Activated CD4-positive, alpha-beta T cell treated with anti-CD3 and anti-CD28 coated beads for 24 hours (primary cell): Measurements from ENCODE around the gene TP73.

Experiments
- DNase-seq, 2 donors: peaks; one replicate each; pipeline ENCODE4 v3.0.0-alpha.2; 2020; ENCODE audit warnings: low read depth in 2 of 2

TP73 gene

DNA sequence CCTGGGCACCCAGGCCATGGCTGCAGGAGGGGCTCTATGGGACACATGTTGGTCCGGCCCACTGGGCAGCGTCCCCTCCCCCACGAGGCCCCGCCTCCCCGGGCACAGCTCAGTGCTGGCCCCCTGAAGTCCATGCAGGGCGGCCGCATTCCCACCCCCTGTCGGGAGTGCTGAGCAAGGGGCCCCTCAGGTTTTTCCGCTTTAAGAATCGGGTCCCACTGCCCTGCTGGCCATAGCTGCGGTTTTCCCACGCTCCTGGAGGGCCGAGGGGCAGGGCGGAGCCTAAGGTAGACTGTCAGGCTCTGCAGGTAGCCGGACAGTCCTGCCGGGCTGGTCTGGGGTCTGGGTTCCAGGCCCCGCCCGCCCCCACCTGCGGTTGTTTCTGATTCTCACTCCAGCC, 56.5 kb downstream of the TP73 start:
- DNase-seq: no peak

DNA sequence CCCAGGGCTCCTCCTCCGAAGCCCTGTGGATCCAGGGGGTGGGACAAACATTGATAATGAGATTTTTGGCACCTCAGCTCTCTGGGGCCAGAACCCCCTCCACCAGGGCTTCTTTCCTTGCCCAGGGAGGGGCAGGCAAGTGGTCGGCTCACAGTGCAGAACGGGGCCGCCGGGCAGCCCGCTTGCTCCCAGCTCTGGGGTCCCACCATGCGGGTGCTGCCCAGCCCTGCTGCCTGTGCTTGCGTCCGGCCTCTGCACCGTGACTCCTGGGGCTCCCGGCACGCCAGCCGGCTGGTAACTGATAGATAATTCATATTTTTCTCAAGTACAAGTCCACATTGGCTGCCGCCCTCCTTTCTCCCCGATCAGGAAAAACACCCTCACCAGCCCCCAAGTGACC, 57.9 kb downstream of the TP73 start:
- DNase-seq: no peak

DNA sequence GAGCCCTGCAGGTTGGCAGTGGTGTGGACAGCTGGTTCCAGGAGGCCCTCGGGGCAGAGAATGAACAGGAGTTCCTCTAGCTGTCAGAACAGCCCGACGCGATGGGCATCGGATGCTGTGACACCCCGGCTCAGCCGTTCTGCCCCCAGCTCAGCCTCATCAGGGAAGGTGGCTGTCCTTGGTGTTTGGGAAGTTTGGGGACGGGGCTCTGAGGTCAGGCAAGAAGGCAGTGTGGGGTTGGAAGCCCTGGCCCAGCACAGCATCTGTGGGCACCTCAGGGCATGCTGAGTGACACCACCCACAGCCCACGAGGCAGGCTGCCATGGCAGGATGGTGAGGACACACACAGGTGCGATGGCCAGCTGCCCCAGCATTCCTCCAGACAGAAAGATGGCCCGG, 59.1 kb downstream of the TP73 start:
- DNase-seq: no peak

DNA sequence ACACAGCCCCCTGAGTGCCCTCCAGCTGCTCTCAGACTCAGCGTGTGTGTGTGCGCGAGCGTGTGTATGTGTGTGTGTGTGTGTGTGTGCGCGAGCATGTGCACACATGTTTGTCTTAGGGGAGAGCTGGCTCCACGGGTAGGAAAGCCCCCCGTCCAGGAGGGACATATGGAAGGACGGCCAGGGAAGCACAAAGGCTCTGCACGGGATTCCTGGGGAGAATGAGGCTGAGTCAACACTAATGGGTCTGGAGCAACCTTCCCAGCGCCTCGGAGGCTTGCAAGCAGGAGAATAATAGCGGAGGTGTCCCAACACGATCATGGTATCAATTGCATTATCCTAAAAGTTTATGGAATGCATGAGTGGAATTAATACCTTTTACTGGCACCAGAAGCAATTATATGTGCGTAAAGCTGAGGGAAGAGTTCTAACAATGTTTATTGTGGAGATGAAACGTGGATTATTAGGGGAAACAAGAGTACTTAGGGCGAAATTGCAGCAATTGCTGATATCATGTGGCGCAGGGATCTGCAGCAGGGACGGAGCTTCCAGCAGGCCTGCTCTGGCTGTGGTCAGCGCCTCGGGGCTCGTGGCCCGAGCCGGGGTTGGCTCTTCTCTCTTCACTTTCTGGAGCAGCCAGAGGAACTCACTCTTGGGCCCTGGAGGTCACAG, 59.6 kb downstream of the TP73 start:
- DNase-seq: no peak

DNA sequence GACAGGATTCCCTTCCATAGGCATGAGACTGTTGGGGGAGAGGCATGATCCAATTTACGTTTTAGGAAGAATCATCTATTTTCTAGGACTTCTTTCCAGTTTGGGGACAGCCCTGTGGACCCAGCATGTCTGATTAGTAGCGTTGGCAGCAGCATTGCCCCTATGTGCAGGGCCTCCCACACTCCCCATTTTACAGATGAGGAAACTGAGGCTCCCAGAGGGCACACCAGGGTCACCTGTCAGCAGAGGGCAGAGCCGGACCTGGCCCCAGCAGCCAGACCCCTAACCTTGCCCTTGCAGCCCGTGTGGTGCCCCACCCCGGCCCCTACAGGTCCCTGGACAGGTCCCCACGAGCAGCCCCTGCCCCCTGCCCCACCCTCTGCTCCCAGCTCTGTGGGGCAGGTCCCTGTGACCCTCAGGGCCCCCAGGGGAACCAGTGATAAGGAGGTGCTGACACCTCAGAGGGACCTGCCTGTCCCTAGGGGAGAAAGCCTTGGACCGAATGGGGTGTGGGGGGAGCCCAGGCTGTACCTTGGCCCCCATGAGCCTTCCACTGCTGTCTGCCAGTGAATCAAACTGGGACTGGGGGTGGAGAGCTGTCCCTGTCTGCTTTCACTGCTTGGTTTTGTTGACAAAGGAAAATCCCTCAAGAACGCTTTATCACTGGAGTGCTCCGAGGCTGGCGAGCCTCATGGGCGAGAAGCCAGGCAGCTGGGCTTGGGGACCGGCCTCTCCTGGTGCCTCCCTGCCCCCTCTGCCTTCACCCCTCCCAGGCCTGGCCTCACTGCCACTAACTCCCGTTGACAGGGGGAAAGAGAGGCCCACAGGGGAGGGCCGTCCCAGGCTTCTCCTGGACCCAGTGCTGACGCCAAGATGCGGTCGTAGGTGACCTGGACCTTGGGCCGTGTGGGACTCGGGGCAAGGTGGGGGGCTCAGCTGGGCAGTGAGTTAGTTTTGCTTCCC, 60.5 kb downstream of the TP73 start:
- DNase-seq: no peak

DNA sequence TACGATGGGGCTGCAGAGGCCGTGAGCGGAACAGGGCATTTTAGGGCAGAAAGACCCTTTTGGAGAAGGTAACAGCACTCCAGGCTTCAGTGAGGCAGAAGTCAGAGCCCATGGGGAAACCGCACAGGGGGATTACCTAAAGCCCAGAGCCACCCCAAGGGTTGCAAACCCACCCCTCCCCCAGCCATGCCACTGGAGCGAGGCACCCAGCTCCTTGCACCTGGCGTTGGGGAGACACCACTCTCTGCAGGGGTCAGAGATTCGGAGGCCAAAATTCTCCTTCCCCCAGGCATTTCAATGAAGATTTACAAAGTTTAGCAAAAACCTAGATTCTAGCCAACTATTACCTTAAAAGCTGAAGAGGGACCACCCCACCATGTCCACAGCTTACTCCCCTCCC, 61.5 kb downstream of the TP73 start:
- DNase-seq: no peak

DNA sequence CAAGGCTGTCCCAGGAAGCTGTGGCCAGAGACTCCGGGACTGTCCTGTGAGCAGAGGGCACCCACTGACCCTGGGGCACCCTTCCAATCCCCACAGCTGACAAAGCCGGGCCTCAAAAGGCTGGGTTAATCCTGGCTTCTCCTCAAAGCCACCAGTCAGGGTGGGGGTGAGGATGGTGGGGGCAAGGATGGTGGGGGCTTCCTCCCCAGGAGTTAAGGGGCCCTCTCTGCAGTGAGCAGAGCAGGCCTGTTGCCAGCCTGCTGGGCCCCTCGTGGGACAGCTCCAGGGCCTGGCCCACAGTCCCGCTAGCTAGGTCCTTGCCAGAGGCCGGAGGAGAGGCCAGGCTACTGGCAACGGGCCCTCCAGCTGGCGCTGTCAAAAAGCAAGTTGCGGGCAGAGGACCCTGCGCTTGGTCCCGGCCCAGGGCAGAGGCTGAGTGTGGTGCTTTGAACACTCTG, 62.0 kb downstream of the TP73 start:
- DNase-seq: no peak

DNA sequence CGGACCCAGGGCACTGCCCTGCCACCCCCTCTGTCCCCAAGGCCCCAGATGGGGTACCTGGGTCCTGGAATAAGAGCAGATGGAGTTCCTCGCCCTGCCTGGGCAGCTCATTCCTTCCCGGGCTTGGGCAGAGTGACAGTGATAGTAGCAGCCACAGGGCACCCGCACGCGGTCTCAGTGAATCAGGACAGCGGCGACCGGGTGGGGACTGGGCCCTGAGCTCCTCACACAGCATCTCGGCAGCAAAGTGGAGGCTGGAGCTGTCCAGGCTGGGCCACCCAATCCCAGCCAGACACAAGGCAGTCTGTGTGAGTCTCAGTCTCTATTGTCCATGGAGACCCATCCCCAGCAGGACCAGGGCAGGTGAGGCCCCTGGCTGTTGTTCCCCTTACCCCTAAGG, 62.5 kb downstream of the TP73 start:
- no peak for DNase-seq

DNA sequence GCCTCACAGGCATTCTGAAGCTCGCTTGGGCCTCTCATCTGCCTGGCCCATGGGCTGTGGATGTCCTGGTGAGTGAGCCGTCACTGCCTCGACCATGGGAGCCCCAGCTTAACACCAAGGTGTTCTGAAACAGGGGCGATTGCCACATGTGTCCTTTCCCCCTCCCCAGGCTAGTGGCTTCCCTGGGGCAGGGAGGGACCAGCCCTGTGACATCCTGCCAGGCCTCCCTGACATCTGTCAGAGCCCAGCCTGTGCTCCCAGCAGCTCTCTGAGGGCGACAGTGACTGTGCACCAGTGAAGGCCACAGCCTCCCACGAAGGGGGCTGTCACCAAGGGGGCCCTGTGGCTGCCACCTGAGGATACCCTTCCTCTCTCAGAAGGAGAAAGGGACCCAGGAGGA, 64.0 kb downstream of the TP73 start:
- no peak for DNase-seq

DNA sequence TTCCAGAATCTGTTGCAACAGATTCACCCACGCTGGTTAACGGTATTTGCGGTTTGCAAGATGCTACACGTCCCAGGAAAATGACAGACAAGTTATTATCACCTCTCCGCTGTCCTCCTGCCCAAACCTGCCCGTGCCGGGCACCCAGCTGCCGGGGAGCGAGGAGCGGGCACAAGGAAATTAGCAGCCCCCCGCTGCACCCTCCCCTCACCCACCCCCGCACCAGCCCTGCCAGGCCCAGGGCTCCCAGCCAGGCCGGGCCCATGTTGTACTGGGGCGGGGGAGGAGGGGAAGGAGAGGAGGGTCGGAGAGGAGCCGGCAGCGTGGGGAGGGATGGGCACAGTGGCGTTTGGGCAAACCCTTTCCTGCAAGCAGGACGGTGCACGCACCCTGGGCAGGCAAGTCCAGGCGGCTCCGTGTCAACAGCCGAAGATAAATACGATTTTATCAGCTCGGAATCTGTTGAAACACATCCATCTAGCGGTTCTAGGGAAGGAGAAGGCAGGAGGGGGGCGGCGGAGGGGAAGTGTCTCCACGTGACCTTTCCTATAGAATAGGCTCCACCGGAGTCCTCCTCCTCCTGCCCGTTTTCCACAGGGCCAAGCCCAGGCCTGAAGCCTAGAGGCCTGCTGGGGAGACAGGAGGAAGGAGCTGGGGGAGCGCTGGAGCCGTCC, 64.9 kb downstream of the TP73 start:
- DNase-seq: no peak

DNA sequence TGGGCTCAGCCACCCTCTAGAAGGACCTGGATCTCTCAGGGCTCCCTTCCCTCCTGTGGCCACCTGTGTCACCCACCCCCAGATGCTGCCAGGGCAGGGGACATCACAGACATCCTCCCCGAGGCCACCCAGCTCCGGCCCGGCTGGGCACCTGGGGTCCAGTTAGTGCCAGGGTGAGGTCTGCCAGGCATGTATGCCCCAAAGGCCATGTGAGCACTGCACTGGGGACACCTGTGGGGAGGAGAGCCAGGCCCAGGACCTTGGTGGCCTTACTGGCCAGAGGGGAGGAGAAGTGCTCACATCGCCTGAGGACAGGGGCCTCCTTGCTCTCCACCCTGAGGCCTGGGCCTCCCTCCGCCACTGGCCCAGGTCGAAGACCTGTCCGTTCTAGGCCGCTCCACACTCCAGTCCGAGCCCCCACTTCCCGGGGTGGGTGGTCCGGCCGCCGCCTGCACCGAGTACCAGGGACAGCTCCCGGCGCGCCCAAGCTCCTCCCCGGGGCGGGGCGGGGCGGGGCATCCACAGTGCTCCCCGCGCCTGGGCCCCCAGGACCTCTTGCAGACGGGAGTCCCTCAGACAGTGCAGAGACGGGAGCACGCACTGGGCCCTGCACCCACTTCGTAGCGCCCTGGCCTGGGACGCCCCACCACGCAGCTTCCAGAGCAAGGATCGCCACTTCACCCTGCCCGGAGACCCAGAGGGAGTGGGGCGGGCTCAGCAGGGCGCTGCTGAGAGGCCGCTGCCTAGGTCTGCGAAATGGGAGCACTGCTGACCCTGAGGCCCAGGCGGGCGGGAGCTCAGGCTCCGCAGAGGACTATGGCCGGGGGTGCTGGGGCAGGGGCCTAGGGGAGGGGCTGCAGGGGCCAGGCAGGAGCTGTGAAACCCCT, 65.6 kb downstream of the TP73 start:
- DNase-seq: no peak

DNA sequence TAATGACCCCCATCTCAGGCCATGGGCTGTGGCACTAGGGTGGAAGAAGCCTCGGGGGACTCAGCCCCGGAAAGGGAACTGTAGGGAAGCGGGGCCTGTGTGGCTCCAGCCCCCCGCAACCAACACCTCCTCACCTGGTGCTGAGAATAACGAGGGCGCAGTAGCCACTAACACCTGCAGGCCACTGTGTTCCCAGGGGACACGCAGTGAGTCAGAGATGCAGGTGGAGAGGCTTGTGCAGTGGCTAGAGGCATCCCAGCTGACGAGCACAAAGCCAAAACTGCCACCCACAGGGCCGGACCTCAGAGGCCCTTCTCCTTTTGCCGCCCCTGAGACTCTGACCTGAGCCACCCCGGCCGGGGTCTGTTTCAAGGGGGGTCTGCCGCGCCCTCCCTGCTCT, 66.4 kb downstream of the TP73 start:
- DNase-seq: no peak

DNA sequence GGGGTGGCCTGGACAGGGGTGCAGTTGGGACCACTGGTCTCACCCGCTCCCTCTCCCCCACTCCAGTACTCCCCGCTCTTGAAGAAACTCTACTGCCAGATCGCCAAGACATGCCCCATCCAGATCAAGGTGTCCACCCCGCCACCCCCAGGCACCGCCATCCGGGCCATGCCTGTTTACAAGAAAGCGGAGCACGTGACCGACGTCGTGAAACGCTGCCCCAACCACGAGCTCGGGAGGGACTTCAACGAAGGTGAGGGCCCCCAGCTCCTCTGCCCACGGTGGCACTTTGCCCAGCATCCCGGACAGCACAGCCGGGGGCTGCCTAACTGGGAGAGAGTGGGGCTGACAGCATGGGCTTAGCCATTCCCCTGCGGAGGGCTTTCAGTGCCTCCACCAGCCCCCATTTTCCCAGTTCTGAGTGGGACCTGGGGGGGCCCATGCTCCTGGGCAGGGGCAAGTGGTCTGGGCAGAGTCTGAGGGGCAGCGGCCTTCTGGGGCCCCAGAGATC, 69.7 kb downstream of the TP73 start:
- DNase-seq: no peak

DNA sequence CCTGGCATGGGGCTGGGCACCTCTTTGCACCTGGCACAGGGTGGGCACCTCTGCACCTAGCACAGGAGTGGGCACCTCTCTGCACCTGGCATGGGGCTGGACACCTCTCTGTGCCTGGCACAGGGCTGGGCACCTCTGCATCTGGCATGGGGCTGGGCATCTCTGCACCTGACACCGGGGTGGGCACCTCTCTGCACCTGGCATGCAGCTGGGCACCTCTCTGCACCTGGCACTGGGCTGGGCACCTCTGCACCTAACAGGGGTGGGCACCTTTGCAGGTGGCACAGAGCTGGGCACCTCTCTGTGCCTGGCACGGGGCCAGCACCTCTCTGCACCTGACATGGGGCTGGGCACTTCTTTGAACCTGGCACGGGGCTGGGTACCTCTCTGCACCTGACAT, 70.5 kb downstream of the TP73 start:
- no peak for DNase-seq

DNA sequence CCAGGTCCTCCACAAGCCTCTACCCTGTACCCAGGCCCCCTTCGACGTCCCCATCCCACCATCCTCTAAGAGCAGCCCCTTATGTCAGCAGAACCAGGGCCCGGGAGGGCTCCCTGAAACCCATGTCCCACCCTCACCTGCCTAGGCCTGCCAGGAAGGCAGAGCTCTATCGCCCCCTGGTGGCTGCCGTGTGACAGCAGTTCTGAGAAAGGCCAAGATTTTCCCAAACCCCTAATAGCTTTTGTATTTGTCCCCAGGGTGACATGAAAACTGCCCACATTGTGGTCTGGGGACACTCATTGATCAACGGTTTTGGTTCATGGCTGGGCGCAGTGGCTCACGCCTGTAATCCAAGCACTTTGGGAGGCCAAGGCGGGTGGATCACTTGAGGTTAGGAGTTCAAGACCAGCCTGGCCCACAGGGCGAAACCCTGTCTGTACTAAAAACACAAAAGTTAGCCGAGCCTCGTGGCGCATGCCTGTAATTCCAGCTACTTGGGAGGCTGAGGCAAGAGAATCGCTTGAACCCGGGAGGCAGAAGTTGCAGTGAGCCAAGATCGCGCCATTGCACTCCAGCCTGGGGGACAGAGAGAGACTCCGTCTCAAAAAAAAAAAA, 72.2 kb downstream of the TP73 start:
- DNase-seq: peak; percentile 75 to 76

DNA sequence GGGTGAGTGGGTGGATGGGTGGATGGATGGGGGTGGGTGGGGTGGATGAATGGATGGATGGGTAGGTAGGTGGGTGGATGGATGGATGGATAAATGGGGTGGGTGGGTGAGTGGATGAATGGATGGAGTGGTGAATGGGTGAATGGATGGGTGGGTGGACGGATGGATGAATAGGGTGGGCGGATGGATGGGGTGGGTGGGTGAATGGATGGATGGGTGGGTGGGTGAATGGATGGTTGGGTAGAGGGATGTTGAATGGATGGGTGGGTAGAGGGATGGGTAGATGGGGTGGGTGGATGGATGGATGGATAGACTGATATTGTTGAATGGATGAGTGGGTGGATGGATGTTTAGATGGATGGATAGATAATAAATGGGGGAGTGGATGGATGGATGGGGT, 73.0 kb downstream of the TP73 start:
- no peak for DNase-seq

DNA sequence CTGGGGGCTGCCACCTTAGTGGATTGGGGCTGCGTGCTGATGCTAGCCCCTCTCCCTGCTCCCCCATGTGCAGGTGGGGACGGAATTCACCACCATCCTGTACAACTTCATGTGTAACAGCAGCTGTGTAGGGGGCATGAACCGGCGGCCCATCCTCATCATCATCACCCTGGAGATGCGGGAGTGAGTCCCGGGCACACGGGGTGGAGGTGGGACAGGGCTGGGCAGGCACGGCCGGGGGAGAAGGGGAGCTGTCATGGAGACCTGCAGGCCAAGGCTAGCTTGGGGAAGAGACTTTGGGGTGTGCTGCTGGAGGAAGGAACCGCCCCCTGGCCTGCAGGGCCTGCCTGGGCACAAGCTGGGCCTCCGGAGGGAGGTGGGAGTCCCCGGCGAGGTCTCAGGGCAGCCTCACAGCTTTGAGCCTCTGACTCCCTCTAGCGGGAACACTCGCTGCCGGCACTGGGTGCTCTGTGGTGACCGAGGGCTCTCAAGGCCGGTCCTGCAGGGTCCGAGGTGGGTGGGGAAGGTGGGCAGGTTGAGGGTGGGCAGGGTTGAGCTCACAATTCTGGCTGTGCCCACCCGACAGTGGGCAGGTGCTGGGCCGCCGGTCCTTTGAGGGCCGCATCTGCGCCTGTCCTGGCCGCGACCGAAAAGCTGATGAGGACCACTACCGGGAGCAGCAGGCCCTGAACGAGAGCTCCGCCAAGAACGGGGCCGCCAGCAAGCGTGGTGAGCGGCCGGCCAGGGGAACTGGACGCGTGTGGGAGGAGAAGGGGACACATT, 74.9 kb downstream of the TP73 start:
- DNase-seq: no peak

DNA sequence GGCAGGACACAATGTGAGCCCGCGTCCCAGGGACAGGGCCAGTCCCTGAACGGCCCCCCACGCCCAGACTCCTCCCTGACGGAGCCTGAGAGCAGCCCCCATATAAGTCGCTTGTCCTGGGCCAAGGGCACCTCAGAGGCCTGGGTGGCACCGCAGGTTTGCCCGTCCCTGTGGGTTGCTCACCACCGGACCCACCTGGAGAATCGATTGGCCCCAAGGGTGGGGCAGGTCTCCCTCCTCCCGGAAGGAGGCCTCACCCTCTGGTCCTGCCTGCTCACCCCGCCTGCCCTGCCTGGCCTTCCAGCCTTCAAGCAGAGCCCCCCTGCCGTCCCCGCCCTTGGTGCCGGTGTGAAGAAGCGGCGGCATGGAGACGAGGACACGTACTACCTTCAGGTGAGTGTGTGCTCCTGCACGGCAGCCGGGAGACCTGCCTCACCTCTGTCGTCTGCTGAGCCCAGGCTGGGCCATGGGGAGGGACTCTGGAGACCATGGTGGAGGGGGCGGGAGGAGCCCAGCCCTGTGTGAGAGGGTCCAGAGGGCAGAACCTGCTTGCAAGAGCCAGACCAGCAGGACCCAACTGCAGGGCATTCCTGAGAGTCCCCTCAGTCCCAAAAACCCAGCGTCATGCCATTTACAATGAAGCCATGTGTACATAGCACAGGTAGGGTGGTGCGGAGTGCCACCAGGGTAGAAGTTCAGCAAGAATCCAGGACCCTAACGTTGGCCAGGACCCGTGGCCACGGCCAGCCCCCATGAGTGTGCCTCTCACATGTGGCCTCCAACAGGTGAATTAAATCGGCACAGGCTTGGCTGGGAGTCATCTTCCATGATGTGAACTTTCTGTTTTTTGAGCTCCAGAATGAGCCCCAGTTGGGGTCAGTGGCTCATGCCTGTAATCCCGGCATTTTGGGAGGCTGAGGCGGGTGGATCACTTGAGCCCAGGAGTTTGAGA, 75.8 kb downstream of the TP73 start:
- DNase-seq: no peak
